Measurements from ENCODE around the gene XPO6.

- no peak for TF ChIP-seq CTCF (optimal IDR thresholded peaks at IDR 0.05 in 1 of 3, IDR thresholded peaks at IDR 0.05 in 1 of 3, conservative IDR thresholded peaks at IDR 0.05 in 1 of 3; ENCODE audit: extremely low read depth in 1 of 3, insufficient read depth in 2 of 3, low read length in 3 of 3)
- TF ChIP-seq EZH2 (IDR thresholded peaks at IDR 0.05; ENCODE audit: low read length), result no peak
Measured at GRCh38 chr16:28204204-28204603, 7.6 kb downstream of the XPO6 start.
